Body of pancreas (tissue), 4 donors: ENCODE data around the gene PRR18. TPM values are rescaled to one million over a fixed set of nuclear protein-coding genes. Genes with fewer than 3 reads are reported as not detected.

Experiments
- ATAC-seq: fragments of 150-250 bp; one replicate; pipeline ENCODE4 v1.9.1; 2016
- DNase-seq, 4 donors: peaks; one replicate each; pipeline ENCODE4 v3.0.0-alpha.2; 2019
- H3K27ac ChIP-seq, 4 donors: fragments of 200-600 bp; sonication (generic); 1 replicate in 3 of 4; 2 replicates in 1 of 4; pipeline versions ENCODE4 v1.5.1 to v1.6.1; 2016 to 2019; ENCODE audit warnings: mild to moderate bottlenecking in 1 of 4, mixed read lengths in 1 of 4, moderate library complexity in 1 of 4
- H3K27me3 ChIP-seq, 2 donors: fragments of 200-600 bp; sonication (generic); one replicate each; pipeline ENCODE4 v1.6.0; 2016; ENCODE audit warnings: mild to moderate bottlenecking in 1 of 2
- H3K36me3 ChIP-seq, 2 donors: fragments of 200-600 bp; sonication (generic); replicated peaks in 1 of 2; 2 replicates each; pipeline ENCODE4 v1.5.1; 2016; ENCODE audit warnings: low read depth in 2 of 2; ENCODE audit not compliant: insufficient read depth in 1 of 2
- H3K4me1 ChIP-seq: fragments of 200-600 bp; sonication (generic); one replicate; pipeline ENCODE4 v1.6.0; 2016
- H3K4me3 ChIP-seq, 2 donors: fragments of 200-600 bp; sonication (generic); 1 replicate in 1 of 2; 2 replicates in 1 of 2; pipeline ENCODE4 v1.5.1; 2016 to 2019
- H3K9me3 ChIP-seq, 3 donors: fragments of 200-600 bp; sonication (generic); 1 replicate in 2 of 3; 2 replicates in 1 of 3; pipeline ENCODE4 v1.5.1; 2016
- CTCF ChIP-seq, 7 experiments: fragments of 450-650 bp in 4 of 7; fragments of 200-600 bp in 3 of 7; sonication (generic) in 3 of 7; IDR thresholded peaks; one replicate each; pipeline ENCODE4 v1.5.1; 2016 to 2019; ENCODE audit warnings: antibody characterized with exemption in 7 of 7
- POLR2A ChIP-seq, 3 donors: fragments of 450-650 bp; IDR thresholded peaks; one replicate each; pipeline ENCODE4 v1.6.1; 2016; ENCODE audit warnings: antibody characterized with exemption in 3 of 3, mild to moderate bottlenecking in 2 of 3
- WGBS, 2 donors: methylation state at CpG; one replicate each; pipeline ENCODE4 v1.1.5; 2017; 5-methylcytosine and 5-hydroxymethylcytosine counted together
- intact Hi-C: fragments of 100-400 bp; cut with DNase I; formaldehyde crosslinking; loops from one replicate; pipeline ENCODE4 v1.15.1; 2023
- total RNA-seq, 2 donors: library from RNA; depleted of rRNA; stranded (reverse); fragments of >200 nt; gene quantifications; one replicate each; pipeline ENCODE4 v1.1.0, GENCODE V29; 2016

PRR18 gene
- total RNA-seq, 2 donors from 2014 or later = not detected

DNA sequence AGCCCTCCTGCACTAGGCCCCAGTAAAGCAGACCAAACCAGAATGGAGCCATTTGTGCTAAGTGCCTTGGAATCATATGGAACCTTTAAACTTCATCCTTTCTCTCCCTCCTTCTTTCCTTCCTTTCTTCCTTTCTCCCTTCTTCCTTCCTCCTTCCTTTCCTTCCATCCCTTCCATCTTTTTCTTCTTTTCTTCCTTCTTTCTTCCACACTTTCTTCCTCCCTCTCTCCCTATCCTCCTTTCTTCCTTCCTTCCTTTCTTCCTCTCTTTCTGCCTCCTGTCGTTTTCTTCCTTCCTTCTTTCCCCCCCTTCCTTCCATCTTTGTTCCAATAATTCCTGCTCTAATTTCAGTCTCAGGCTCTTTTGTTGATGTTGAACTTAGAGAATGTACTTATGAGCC is 45.3 kb upstream of the PRR18 start:
- TF ChIP-seq CTCF (IDR thresholded peaks at IDR 0.05) = no peak
- TF ChIP-seq POLR2A (IDR thresholded peaks at IDR 0.05) = no peak
- ATAC-seq = no peak
- Histone ChIP-seq H3K4me1 (peaks cover 6% of the 10 kb centered on the region), H3K27ac (no peak overlapping the region), H3K9me3 (no peaks in the 10 kb centered on the region), H3K36me3 (no peaks in the 10 kb centered on the region), H3K27me3 (no peaks in the 10 kb centered on the region), H3K4me3 (no peak overlapping the region)
- no peak for DNase-seq
- intact Hi-C loops = no loop called here
- WGBS, 2 donors = 54 to 65% methylated on average over 1 of the region's 1 CpG

GRCh38 chr6:166352923-166353322 is 44.7 kb upstream of the PRR18 start:
- no peaks in the 10 kb centered on the region for H3K9me3 ChIP-seq
- H3K4me3 ChIP-seq = no peak overlapping the region
- no peak for ATAC-seq
- H3K4me1 ChIP-seq = peaks cover 6% of the 10 kb centered on the region
- H3K27me3 ChIP-seq = no peaks in the 10 kb centered on the region
- intact Hi-C loops = no loop called here
- no peak for DNase-seq
- no peaks in the 10 kb centered on the region for H3K36me3 ChIP-seq
- TF ChIP-seq POLR2A (IDR thresholded peaks at IDR 0.05) (no peak), CTCF (IDR thresholded peaks at IDR 0.05) (no peak)
- H3K27ac ChIP-seq = no peak overlapping the region

DNA sequence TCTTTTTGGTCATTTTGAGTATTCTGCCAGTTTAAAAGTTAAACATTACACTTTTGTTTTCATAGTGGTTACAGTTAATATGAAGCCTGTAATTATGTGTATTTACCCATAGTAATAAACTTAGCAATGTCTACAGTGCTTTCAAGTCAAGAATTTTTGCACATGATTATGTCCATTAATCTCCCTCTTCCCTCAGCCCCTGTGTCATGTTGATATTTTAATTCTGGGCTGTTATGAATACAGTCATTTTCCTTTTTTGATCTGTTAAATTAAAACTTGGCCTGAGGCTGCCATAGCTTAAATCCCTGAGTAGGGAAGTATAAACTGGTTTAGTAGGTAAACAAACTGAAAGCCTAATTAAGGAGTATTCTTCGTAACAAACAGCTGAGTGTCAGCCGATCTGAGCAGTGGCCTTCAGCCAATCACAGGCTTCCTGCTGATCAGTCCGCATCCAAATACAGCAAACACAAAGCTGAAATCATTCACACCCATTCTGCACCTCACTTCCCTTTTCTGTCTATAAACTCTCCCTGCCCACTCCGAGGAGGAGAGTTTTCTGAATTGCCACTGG is 43.6 kb upstream of the PRR18 start:
- no peaks in the 10 kb centered on the region for H3K36me3 ChIP-seq
- TF ChIP-seq POLR2A (IDR thresholded peaks at IDR 0.05) = no peak
- TF ChIP-seq CTCF (IDR thresholded peaks at IDR 0.05) = no peak
- ATAC-seq (peak; percentile 82), DNase-seq (peak in 3 of 4 donors; percentile 30 to 48 (median 45))
- intact Hi-C loops = no loop called here
- peak overlapping the region in 2 of 4 donors; percentile 28 to 54 for H3K27ac ChIP-seq
- H3K4me3 ChIP-seq = no peak overlapping the region
- H3K9me3 ChIP-seq = no peaks in the 10 kb centered on the region
- no peaks in the 10 kb centered on the region for H3K27me3 ChIP-seq
- H3K4me1 ChIP-seq = peaks cover 6% of the 10 kb centered on the region
- WGBS, 2 donors = 15 to 21% methylated on average over 4 of the region's 4 CpGs

GRCh38 chr6:166348305-166348949 is 40.2 kb upstream of the PRR18 start:
- ATAC-seq (no peak), DNase-seq (no peak)
- TF ChIP-seq POLR2A (IDR thresholded peaks at IDR 0.05) (no peak), CTCF (IDR thresholded peaks at IDR 0.05) (no peak)
- WGBS, 2 donors = 78 to 82% methylated on average over 6 of the region's 6 CpGs
- H3K4me1 ChIP-seq = peaks cover 8% of the 10 kb centered on the region
- no peaks in the 10 kb centered on the region for H3K36me3 ChIP-seq
- no peak overlapping the region for H3K27ac ChIP-seq
- H3K9me3 ChIP-seq = no peaks in the 10 kb centered on the region
- intact Hi-C loops = no loop called here
- no peaks in the 10 kb centered on the region for H3K27me3 ChIP-seq
- H3K4me3 ChIP-seq = no peak overlapping the region

DNA sequence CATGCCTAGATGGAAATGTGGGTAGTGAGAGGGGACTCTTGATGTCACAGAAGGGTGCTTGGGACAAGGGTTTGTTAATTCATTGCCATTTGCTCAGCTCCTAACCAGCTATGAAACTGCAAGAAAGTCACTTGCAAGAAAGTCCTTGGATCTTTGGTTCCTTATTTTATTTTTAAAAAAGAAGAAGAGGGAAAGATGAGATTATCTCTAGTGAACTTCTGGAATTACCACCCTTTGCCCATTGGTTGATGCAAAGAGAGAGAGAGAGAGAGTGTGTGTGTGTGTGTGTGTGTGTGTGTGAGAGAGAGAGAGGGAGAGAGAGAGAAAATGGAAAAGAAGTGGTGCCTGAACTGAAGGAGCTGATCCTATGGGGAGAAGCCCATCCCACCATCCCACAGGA is 38.8 kb upstream of the PRR18 start:
- ATAC-seq (no peak), DNase-seq (no peak)
- H3K4me3 ChIP-seq = no peak overlapping the region
- intact Hi-C loops = no loop called here
- H3K36me3 ChIP-seq = no peaks in the 10 kb centered on the region
- TF ChIP-seq POLR2A (IDR thresholded peaks at IDR 0.05) (no peak), CTCF (IDR thresholded peaks at IDR 0.05) (no peak)
- no peak overlapping the region for H3K27ac ChIP-seq
- H3K27me3 ChIP-seq = no peaks in the 10 kb centered on the region
- peaks cover 11% of the 10 kb centered on the region for H3K4me1 ChIP-seq
- no peaks in the 10 kb centered on the region for H3K9me3 ChIP-seq
